Prostate gland (tissue), 2 donors: ENCODE measurements around the gene SKIC8.

Source experiments
- CTCF ChIP-seq, 4 experiments: fragments of 200-600 bp in 2 of 4; fragments of 450-650 bp in 2 of 4; sonication (generic) in 2 of 4; IDR thresholded peaks; 1 replicate in 3 of 4; 2 replicates in 1 of 4; pipeline ENCODE4 v1.5.1; 2016 to 2019; ENCODE audit warnings: antibody characterized with exemption in 4 of 4, mild to moderate bottlenecking in 2 of 4, moderate library complexity in 2 of 4
- POLR2AphosphoS5 ChIP-seq: sonication (generic); formaldehyde crosslinking; IDR thresholded peaks from one replicate; pipeline ENCODE4 v1.6.1; 2017; ENCODE audit warnings: antibody characterized with exemption

- TF ChIP-seq CTCF (IDR thresholded peaks at IDR 0.05) (no peak), POLR2AphosphoS5 (no peak)
These were observed 41.9 kb upstream of the SKIC8 start for GRCh38 chr15:78341057-78341987.
